ENCODE results near the gene CDKAL1. TPM values are rescaled to one million over a fixed set of nuclear protein-coding genes. Genes with fewer than 3 reads are reported as not detected.

Gene CDKAL1
- total and polyA plus RNA-seq, 2 experiments from 2014 or later = 12.2 to 13.7 TPM

DNA sequence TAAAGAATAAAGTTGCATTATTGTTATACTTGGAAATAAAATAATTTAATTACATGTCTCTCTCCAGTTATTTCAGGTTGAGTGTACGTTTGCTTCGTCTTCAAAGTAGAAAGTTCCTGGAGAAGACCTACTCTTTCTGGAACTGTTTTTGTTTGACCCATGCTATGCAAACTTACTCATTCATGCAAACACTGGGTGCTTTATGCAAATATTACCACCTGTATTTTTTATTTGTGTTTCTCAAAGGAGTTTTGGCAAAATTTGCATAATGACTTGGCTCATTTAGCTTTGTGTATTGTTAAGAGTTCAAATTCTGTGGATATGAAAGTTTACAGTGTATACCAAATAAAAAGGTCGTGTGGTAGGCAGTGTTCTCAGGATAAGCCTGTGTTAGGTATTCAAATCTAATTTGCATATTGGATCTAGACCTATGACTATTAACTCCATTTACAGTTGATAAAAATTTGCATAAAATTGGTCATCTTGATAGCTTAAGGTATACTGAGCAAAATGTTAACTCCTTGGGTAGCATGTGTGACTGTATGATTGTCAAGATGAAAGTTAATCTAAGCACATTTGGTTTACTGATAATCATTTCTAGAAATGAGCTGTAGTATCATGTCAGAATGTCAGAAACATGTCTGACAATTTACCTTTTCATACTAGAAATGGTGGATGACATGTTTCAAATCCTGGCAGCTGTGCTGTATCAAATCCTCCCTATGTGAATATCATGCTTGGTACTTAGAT, 65.2 kb downstream of the CDKAL1 start:
- no peaks in the 10 kb centered on the region for H3K4me1 ChIP-seq (ENCODE audit: low read depth)
- no peak for DNase-seq (ENCODE audit: low read depth in 1 of 2, low spot score in 1 of 2)
- no peaks in the 10 kb centered on the region for H3K36me3 ChIP-seq
- H3K4me3 ChIP-seq = no peak overlapping the region
- TF ChIP-seq, protein P1, sequence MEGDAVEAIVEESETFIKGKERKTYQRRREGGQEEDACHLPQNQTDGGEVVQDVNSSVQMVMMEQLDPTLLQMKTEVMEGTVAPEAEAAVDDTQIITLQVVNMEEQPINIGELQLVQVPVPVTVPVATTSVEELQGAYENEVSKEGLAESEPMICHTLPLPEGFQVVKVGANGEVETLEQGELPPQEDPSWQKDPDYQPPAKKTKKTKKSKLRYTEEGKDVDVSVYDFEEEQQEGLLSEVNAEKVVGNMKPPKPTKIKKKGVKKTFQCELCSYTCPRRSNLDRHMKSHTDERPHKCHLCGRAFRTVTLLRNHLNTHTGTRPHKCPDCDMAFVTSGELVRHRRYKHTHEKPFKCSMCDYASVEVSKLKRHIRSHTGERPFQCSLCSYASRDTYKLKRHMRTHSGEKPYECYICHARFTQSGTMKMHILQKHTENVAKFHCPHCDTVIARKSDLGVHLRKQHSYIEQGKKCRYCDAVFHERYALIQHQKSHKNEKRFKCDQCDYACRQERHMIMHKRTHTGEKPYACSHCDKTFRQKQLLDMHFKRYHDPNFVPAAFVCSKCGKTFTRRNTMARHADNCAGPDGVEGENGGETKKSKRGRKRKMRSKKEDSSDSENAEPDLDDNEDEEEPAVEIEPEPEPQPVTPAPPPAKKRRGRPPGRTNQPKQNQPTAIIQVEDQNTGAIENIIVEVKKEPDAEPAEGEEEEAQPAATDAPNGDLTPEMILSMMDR (IDR thresholded peaks at IDR 0.05; ENCODE audit: low read depth, low read length) = no peak
- H3K27ac ChIP-seq = no peak overlapping the region
- H3K9me3 ChIP-seq (ENCODE audit: low read depth) = no peaks in the 10 kb centered on the region
- H3K27me3 ChIP-seq = no peaks in the 10 kb centered on the region

DNA sequence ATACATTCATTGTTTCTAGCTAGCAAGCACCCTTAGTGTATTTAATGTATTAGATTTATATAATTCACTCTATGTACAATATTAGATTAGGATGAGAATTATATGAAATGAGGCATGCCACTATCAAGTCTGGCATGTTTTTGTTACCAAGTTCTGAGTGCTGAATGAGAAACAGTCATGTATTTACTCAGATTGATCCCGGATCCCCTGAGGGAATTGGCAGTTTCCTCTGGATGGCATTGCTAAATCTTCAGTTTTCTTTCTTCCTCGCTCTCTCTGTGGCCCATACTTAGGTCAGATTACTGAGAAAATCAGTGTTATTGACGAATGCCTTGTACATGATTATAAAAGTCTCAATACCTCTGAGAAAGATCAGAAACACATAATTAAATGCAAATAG, 66.6 kb downstream of the CDKAL1 start:
- TF ChIP-seq, protein P1 (IDR thresholded peaks at IDR 0.05; ENCODE audit: low read depth, low read length) = no peak
- no peak overlapping the region for H3K27ac ChIP-seq
- no peaks in the 10 kb centered on the region for H3K36me3 ChIP-seq
- H3K9me3 ChIP-seq (ENCODE audit: low read depth) = no peaks in the 10 kb centered on the region
- H3K4me3 ChIP-seq = no peak overlapping the region
- no peaks in the 10 kb centered on the region for H3K27me3 ChIP-seq
- DNase-seq (ENCODE audit: low read depth in 1 of 2, low spot score in 1 of 2) = no peak
- H3K4me1 ChIP-seq (ENCODE audit: low read depth) = no peaks in the 10 kb centered on the region

DNA sequence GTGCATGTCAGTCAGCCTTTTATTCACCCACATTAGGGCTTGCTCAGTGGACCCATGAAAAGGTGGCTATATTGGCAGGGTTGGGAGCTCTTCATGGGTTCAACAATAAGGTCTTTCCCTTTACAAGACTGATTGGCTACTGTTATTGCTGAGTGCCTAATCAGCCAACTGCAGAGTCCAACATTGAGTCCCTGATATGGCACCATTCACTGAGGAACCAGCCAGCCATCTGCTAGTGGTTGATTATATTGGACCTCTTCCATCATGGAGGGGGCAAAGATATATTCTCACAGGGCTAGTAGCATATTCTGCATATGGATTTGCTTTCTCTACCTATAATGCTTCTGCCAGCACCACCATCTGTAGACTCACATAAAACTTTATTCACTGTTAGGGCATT, 69.9 kb downstream of the CDKAL1 start:
- Histone ChIP-seq H3K4me1 (ENCODE audit: low read depth) (no peaks in the 10 kb centered on the region), H3K4me3 (no peak overlapping the region), H3K27me3 (no peaks in the 10 kb centered on the region), H3K27ac (no peak overlapping the region), H3K9me3 (ENCODE audit: low read depth) (no peaks in the 10 kb centered on the region), H3K36me3 (no peaks in the 10 kb centered on the region)
- DNase-seq (ENCODE audit: low read depth in 1 of 2, low spot score in 1 of 2) = no peak
- TF ChIP-seq, protein P1 (IDR thresholded peaks at IDR 0.05; ENCODE audit: low read depth, low read length) = no peak

DNA sequence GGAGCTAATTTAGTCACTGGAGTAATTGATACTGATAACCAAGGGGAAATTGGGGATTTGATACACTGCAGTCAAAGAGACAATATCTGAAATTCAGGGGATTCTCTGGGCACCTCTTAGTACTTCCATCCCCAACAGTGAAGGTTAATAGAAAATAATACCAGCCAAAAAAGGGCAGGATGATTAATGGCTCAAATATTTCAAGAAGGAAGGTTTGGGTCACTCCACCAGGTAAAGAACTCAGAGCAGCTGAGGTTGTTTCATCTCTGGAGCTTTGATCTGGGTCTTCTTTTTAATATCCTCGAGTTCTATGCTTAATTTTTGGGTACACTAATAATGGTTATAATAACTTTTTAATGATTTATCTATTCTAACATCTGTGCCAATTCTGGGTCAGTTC, 70.8 kb downstream of the CDKAL1 start:
- DNase-seq (ENCODE audit: low read depth in 1 of 2, low spot score in 1 of 2) = no peak
- H3K9me3 ChIP-seq (ENCODE audit: low read depth) = no peaks in the 10 kb centered on the region
- TF ChIP-seq, protein P1 (IDR thresholded peaks at IDR 0.05; ENCODE audit: low read depth, low read length) = no peak
- no peak overlapping the region for H3K27ac ChIP-seq
- H3K4me3 ChIP-seq = no peak overlapping the region
- H3K36me3 ChIP-seq = no peaks in the 10 kb centered on the region
- H3K4me1 ChIP-seq (ENCODE audit: low read depth) = no peaks in the 10 kb centered on the region
- H3K27me3 ChIP-seq = no peaks in the 10 kb centered on the region

DNA sequence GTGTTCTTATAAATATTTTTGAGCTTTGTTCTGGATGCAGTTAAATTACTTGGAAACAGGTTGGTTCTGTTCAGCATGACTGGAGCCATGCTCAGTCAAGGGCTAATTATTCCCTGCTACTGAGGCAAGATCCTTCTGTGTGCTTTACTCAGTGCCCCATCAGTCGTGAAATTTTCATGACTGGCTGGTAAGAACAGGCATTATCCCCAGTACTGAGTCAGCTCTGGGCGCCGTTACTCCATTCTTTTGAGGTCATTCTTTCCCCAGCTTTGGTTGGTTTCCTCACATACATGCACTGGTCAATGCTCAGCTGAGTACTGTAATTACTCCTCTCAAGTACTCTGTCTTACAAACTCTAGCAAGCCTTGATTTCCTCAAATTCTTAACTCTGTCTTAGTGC, 71.3 kb downstream of the CDKAL1 start:
- TF ChIP-seq, protein P1 (IDR thresholded peaks at IDR 0.05; ENCODE audit: low read depth, low read length) = no peak
- H3K27me3 ChIP-seq = no peaks in the 10 kb centered on the region
- H3K27ac ChIP-seq = no peak overlapping the region
- no peak overlapping the region for H3K4me3 ChIP-seq
- DNase-seq (ENCODE audit: low read depth in 1 of 2, low spot score in 1 of 2) = peak in 1 of 2 donors; percentile 15
- H3K36me3 ChIP-seq = no peaks in the 10 kb centered on the region
- no peaks in the 10 kb centered on the region for H3K9me3 ChIP-seq (ENCODE audit: low read depth)
- H3K4me1 ChIP-seq (ENCODE audit: low read depth) = no peaks in the 10 kb centered on the region

Data from cardiac muscle cell (in vitro differentiated cells and primary cell).